ENCODE data around the gene UBR3.

UBR3 gene

GRCh38 chr2:169966454-169966853 is 139.2 kb downstream of the UBR3 start:
- no peak overlapping the region for H3K27ac ChIP-seq (ENCODE audit: extremely low read depth, low read depth, low read length)
- H3K36me3 ChIP-seq (ENCODE audit: control insufficient read depth in 2 of 2, insufficient read depth in 1 of 2, low read length in 2 of 2), result peaks cover 0 to 8% of the 10 kb centered on the region in 2 experiments; a peak in 1 of 3 replicates
- H3K9me3 ChIP-seq (ENCODE audit: control insufficient read depth, insufficient read depth, low read depth, low read length), result no peaks in the 10 kb centered on the region
- POLR2A ChIA-PET, result no interaction called here
- no peak for TF ChIP-seq ZNF423 (tag by site-specific recombination; IDR thresholded peaks at IDR 0.05)
- no peak for TF ChIP-seq ZNF626 (tag by site-specific recombination; IDR thresholded peaks at IDR 0.05)
- no peak for TF ChIP-seq ZNF239 (tag by site-specific recombination; IDR thresholded peaks at IDR 0.05)
- TF ChIP-seq, protein P1, sequence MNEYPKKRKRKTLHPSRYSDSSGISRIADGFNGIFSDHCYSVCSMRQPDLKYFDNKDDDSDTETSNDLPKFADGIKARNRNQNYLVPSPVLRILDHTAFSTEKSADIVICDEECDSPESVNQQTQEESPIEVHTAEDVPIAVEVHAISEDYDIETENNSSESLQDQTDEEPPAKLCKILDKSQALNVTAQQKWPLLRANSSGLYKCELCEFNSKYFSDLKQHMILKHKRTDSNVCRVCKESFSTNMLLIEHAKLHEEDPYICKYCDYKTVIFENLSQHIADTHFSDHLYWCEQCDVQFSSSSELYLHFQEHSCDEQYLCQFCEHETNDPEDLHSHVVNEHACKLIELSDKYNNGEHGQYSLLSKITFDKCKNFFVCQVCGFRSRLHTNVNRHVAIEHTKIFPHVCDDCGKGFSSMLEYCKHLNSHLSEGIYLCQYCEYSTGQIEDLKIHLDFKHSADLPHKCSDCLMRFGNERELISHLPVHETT (tag by site-specific recombination; IDR thresholded peaks at IDR 0.05), result no peak
- TF ChIP-seq, protein P2, sequence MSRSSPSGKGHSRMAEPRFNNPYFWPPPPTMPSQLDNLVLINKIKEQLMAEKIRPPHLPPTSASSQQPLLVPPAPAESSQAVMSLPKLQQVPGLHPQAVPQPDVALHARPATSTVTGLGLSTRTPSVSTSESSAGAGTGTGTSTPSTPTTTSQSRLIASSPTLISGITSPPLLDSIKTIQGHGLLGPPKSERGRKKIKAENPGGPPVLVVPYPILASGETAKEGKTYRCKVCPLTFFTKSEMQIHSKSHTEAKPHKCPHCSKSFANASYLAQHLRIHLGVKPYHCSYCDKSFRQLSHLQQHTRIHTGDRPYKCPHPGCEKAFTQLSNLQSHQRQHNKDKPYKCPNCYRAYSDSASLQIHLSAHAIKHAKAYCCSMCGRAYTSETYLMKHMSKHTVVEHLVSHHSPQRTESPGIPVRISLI (tag by site-specific recombination; IDR thresholded peaks at IDR 0.05), result no peak
- no peak for TF ChIP-seq ZNF791 (tag by site-specific recombination; IDR thresholded peaks at IDR 0.05)
- TF ChIP-seq ZBTB10 (tag by site-specific recombination; IDR thresholded peaks at IDR 0.05), result no peak
- TF ChIP-seq IKZF3 (tag by site-specific recombination; IDR thresholded peaks at IDR 0.05), result no peak
- no peak for TF ChIP-seq ZFP41 (tag by site-specific recombination; IDR thresholded peaks at IDR 0.05; ENCODE audit: borderline replicate concordance)
- TF ChIP-seq ZFP3 (tag by site-specific recombination; IDR thresholded peaks at IDR 0.05; ENCODE audit: low read depth), result no peak
- no peak for TF ChIP-seq ZNF391 (tag by site-specific recombination; IDR thresholded peaks at IDR 0.05; ENCODE audit: borderline replicate concordance, low read depth)
- H3K4me3 ChIP-seq (ENCODE audit: low read depth, low read length), result no peak overlapping the region
- CTCF ChIA-PET, result no interaction called here
- peaks cover 10% of the 10 kb centered on the region for H3K4me1 ChIP-seq (ENCODE audit: control insufficient read depth, insufficient read depth, low read length)

- no peak overlapping the region for H3K27ac ChIP-seq (ENCODE audit: extremely low read depth, low read depth, low read length)
- POLR2A ChIA-PET, result no interaction called here
- TF ChIP-seq ZNF121 (tag by site-specific recombination; IDR thresholded peaks at IDR 0.05), result no peak
- no peak for TF ChIP-seq ZNF654 (tag by site-specific recombination; IDR thresholded peaks at IDR 0.05; ENCODE audit: low read depth)
- TF ChIP-seq FEZF1 (tag by site-specific recombination; IDR thresholded peaks at IDR 0.05), result peak; percentile 70
- H3K36me3 ChIP-seq (ENCODE audit: control insufficient read depth in 2 of 2, insufficient read depth in 1 of 2, low read length in 2 of 2), result peaks cover 0 to 7% of the 10 kb centered on the region in 2 experiments; a peak in 1 of 3 replicates
- peaks cover 10% of the 10 kb centered on the region for H3K4me1 ChIP-seq (ENCODE audit: control insufficient read depth, insufficient read depth, low read length)
- no peaks in the 10 kb centered on the region for H3K9me3 ChIP-seq (ENCODE audit: control insufficient read depth, insufficient read depth, low read depth, low read length)
- CTCF ChIA-PET, result no interaction called here
- no peak overlapping the region for H3K4me3 ChIP-seq (ENCODE audit: low read depth, low read length)
These were observed 141.5 kb downstream of the UBR3 start for GRCh38 chr2:169968743-169969142.

GRCh38 chr2:169975221-169975620 is 148.0 kb downstream of the UBR3 start:
- Histone ChIP-seq H3K4me3 (ENCODE audit: low read depth, low read length) (no peak overlapping the region), H3K27ac (ENCODE audit: extremely low read depth, low read depth, low read length) (no peak overlapping the region), H3K4me1 (ENCODE audit: control insufficient read depth, insufficient read depth, low read length) (no peaks in the 10 kb centered on the region), H3K9me3 (ENCODE audit: control insufficient read depth, insufficient read depth, low read depth, low read length) (no peaks in the 10 kb centered on the region), H3K36me3 (ENCODE audit: control insufficient read depth in 2 of 2, insufficient read depth in 1 of 2, low read length in 2 of 2) (peaks cover 0 to 6% of the 10 kb centered on the region in 2 experiments; a peak in 1 of 3 replicates)
- ChIA-PET CTCF (no interaction called here), POLR2A (no interaction called here)
- TF ChIP-seq ZNF175 (tag by site-specific recombination; IDR thresholded peaks at IDR 0.05) (no peak), ZBTB11 (tag by site-specific recombination; conservative IDR thresholded peaks at IDR 0.05; ENCODE audit: low read depth) (no peak), ZNF184 (tag by site-specific recombination; IDR thresholded peaks at IDR 0.05) (no peak), ZNF19 (tag by site-specific recombination; IDR thresholded peaks at IDR 0.05; ENCODE audit: low read depth) (no peak), ZNF843 (tag by site-specific recombination; IDR thresholded peaks at IDR 0.05) (no peak), KLF10 (tag by site-specific recombination; IDR thresholded peaks at IDR 0.05) (no peak), ZNF23 (tag by site-specific recombination; IDR thresholded peaks at IDR 0.05; ENCODE audit: borderline replicate concordance) (no peak), IKZF3 (tag by site-specific recombination; IDR thresholded peaks at IDR 0.05) (no peak), EGR2 (tag by site-specific recombination; IDR thresholded peaks at IDR 0.05; ENCODE audit: low read depth) (no peak), ZNF555 (tag by site-specific recombination; conservative IDR thresholded peaks at IDR 0.05) (no peak), OSR2 (tag by site-specific recombination; IDR thresholded peaks at IDR 0.05) (no peak), ZBTB20 (tag by site-specific recombination; IDR thresholded peaks at IDR 0.05) (no peak)
